Thoracic aorta (tissue), 2 donors: ENCODE measurements around the gene CHD6. TPM values are rescaled to one million over a fixed set of nuclear protein-coding genes. Genes with fewer than 3 reads are reported as not detected.

Source experiments
- ATAC-seq: fragments of 150-250 bp; one replicate; pipeline ENCODE4 v1.8.0; 2017; ENCODE audit warnings: low read depth; ENCODE audit not compliant: insufficient number of reproducible peaks, low FRiP score
- DNase-seq: peaks from one replicate; pipeline ENCODE4 v3.0.0-alpha.2; 2020; ENCODE audit warnings: low spot score
- H3K27ac ChIP-seq, 2 donors: fragments of 200-600 bp; sonication (generic); 1 replicate in 1 of 2; 2 replicates in 1 of 2; pipeline ENCODE4 v1.5.1; 2016; ENCODE audit warnings: mild to moderate bottlenecking in 2 of 2, moderate library complexity in 2 of 2
- H3K27me3 ChIP-seq: fragments of 200-600 bp; sonication (generic); replicated peaks from 2 replicates; pipeline ENCODE4 v1.6.0; 2016; ENCODE audit warnings: mild to moderate bottlenecking; ENCODE audit not compliant: insufficient read depth
- H3K36me3 ChIP-seq: fragments of 200-600 bp; sonication (generic); one replicate; pipeline ENCODE4 v1.5.1; 2016
- H3K4me1 ChIP-seq, 2 donors: fragments of 200-600 bp; sonication (generic); 1 replicate in 1 of 2; 2 replicates in 1 of 2; pipeline versions ENCODE4 v1.5.1 to v1.6.0; 2016; ENCODE audit warnings: low read depth in 2 of 2, mild to moderate bottlenecking in 1 of 2; ENCODE audit not compliant: control insufficient read depth in 1 of 2
- H3K4me3 ChIP-seq: fragments of 200-600 bp; sonication (generic); 2 replicates; pipeline ENCODE4 v1.5.1; 2016; ENCODE audit warnings: mild to moderate bottlenecking
- H3K9me3 ChIP-seq: fragments of 200-600 bp; sonication (generic); 2 replicates; pipeline ENCODE4 v1.5.1; 2016
- CTCF ChIP-seq: fragments of 200-600 bp; sonication (generic); IDR thresholded peaks from one replicate; pipeline ENCODE4 v1.5.1; 2019; ENCODE audit warnings: antibody characterized with exemption
- total RNA-seq, 2 donors: library from RNA; depleted of rRNA; stranded (reverse); fragments of >200 nt; gene quantifications; one replicate each; pipeline versions ENCODE4 v1.1.0 to v1.2.3, GENCODE V29; 2016

The CHD6 gene
- total RNA-seq, 2 donors from 2014 or later: 43.9 to 44.6 TPM

- peaks cover 0 to 6% of the 10 kb centered on the region in 2 donors for H3K4me1 ChIP-seq
- H3K27me3 ChIP-seq: no peaks in the 10 kb centered on the region
- no peak for ATAC-seq
- H3K27ac ChIP-seq: no peak overlapping the region
- H3K4me3 ChIP-seq: no peak overlapping the region
- no peaks in the 10 kb centered on the region for H3K9me3 ChIP-seq
- peaks cover 48% of the 10 kb centered on the region for H3K36me3 ChIP-seq
- no peak for DNase-seq
- no peak for TF ChIP-seq CTCF
These were observed 211.8 kb downstream of the CHD6 start for GRCh38 chr20:41406353-41406752.

- Histone ChIP-seq H3K36me3 (peaks cover 47% of the 10 kb centered on the region), H3K27me3 (no peaks in the 10 kb centered on the region), H3K4me1 (no peaks in the 10 kb centered on the region), H3K9me3 (no peaks in the 10 kb centered on the region), H3K4me3 (no peak overlapping the region), H3K27ac (no peak overlapping the region)
- ATAC-seq (no peak), DNase-seq (no peak)
- TF ChIP-seq CTCF: no peak
These were observed 212.7 kb downstream of the CHD6 start for GRCh38 chr20:41405436-41405835.

GRCh38 chr20:41403604-41404003 lies 214.6 kb downstream of the CHD6 start:
- no peak for DNase-seq
- no peak overlapping the region for H3K27ac ChIP-seq

GRCh38 chr20:41398408-41398807 lies 219.8 kb downstream of the CHD6 start:
- no peak for DNase-seq
- no peaks in the 10 kb centered on the region for H3K36me3 ChIP-seq
- H3K4me3 ChIP-seq: no peak overlapping the region
- H3K27me3 ChIP-seq: no peaks in the 10 kb centered on the region
- no peaks in the 10 kb centered on the region for H3K9me3 ChIP-seq
- no peak for TF ChIP-seq CTCF
- H3K4me1 ChIP-seq: peaks cover 0 to 9% of the 10 kb centered on the region in 2 donors
- H3K27ac ChIP-seq: no peak overlapping the region
- no peak for ATAC-seq

More at GRCh38 chr20:41403604-41404003, 214.6 kb downstream of the CHD6 start:
- Histone ChIP-seq H3K27me3 (no peaks in the 10 kb centered on the region), H3K4me3 (no peak overlapping the region), H3K36me3 (peaks cover 33% of the 10 kb centered on the region), H3K9me3 (no peaks in the 10 kb centered on the region), H3K4me1 (no peaks in the 10 kb centered on the region)
- TF ChIP-seq CTCF: no peak
- no peak for ATAC-seq

- no peak for ATAC-seq
- H3K4me1 ChIP-seq: peaks cover 0 to 16% of the 10 kb centered on the region in 2 donors
- no peaks in the 10 kb centered on the region for H3K9me3 ChIP-seq
- DNase-seq: no peak
- no peaks in the 10 kb centered on the region for H3K36me3 ChIP-seq
- no peak overlapping the region for H3K27ac ChIP-seq
- no peak for TF ChIP-seq CTCF
- H3K27me3 ChIP-seq: no peaks in the 10 kb centered on the region
- H3K4me3 ChIP-seq: no peak overlapping the region
These were observed 222.2 kb downstream of the CHD6 start for GRCh38 chr20:41395667-41396664.
